Measurements from ENCODE around the gene TXNL4A.

GRCh38 chr18:79938196-79938595 is 50.2 kb downstream of the TXNL4A start:
- TF ChIP-seq RXRA (IDR thresholded peaks at IDR 0.05) (no peak), FOXA1 (IDR thresholded peaks at IDR 0.05) (no peak), EGR1 (IDR thresholded peaks at IDR 0.05; ENCODE audit: low read depth in 2 of 2) (no peak), MAX (IDR thresholded peaks at IDR 0.05) (no peak), ZBTB33 (IDR thresholded peaks at IDR 0.05) (no peak), TAF1 (conservative IDR thresholded peaks at IDR 0.05) (no peak), HNF4G (IDR thresholded peaks at IDR 0.05) (no peak), RAD21 (IDR thresholded peaks at IDR 0.05) (no peak)
- TF ChIP-seq, protein P1, sequence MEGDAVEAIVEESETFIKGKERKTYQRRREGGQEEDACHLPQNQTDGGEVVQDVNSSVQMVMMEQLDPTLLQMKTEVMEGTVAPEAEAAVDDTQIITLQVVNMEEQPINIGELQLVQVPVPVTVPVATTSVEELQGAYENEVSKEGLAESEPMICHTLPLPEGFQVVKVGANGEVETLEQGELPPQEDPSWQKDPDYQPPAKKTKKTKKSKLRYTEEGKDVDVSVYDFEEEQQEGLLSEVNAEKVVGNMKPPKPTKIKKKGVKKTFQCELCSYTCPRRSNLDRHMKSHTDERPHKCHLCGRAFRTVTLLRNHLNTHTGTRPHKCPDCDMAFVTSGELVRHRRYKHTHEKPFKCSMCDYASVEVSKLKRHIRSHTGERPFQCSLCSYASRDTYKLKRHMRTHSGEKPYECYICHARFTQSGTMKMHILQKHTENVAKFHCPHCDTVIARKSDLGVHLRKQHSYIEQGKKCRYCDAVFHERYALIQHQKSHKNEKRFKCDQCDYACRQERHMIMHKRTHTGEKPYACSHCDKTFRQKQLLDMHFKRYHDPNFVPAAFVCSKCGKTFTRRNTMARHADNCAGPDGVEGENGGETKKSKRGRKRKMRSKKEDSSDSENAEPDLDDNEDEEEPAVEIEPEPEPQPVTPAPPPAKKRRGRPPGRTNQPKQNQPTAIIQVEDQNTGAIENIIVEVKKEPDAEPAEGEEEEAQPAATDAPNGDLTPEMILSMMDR (IDR thresholded peaks at IDR 0.05; ENCODE audit: low read depth, low read length, missing input control): no peak

Measured in liver (tissue), 3 donors.